CD4-positive, alpha-beta T cell (primary cell): ENCODE measurements around the gene WWOX. TPM values are rescaled to one million over a fixed set of nuclear protein-coding genes. Genes with fewer than 3 reads are reported as not detected.

ENCODE experiments used
- ATAC-seq: fragments of 200-7000 bp; cut with Tn5 transposase; one replicate; pipeline ENCODE4 v1.10.0; 2022; ENCODE audit warnings: mild to moderate bottlenecking; ENCODE audit not compliant: poor library complexity
- CTCF ChIA-PET: fragments of 350-600 bp; sonication (Branson Sonifier 250); formaldehyde crosslinking; loops from one replicate; lab custom pipeline; 2021; ENCODE audit warnings: antibody characterized with exemption, inconsistent platforms; lab: Charles Lee
- POLR2A ChIA-PET: fragments of 350-600 bp; sonication (Branson Sonifier 250); formaldehyde crosslinking; loops from one replicate; lab custom pipeline; 2021; ENCODE audit warnings: antibody characterized with exemption, inconsistent platforms; lab: Charles Lee
- DNase-seq, 14 experiments: peaks; one replicate each; pipeline ENCODE4 v3.0.0-alpha.2; 2013 to 2020; ENCODE audit warnings: mixed read lengths in 2 of 14
- H3K27ac ChIP-seq, 2 donors: one replicate each; pipeline versions ENCODE4 v1.5.1 to v1.7.0; 2013; ENCODE audit warnings: low read length in 2 of 2, low read depth in 1 of 2, mild to moderate bottlenecking in 1 of 2
- H3K27me3 ChIP-seq, 2 experiments: 1 replicate in 1 of 2; 2 replicates in 1 of 2; pipeline versions ENCODE4 v1.6.1 to v1.7.0; 2013; ENCODE audit warnings: low read length in 2 of 2, control low read depth in 1 of 2, mild to moderate bottlenecking in 1 of 2, moderate library complexity in 1 of 2; ENCODE audit not compliant: insufficient read depth in 2 of 2, control insufficient read depth in 1 of 2
- H3K36me3 ChIP-seq: one replicate; pipeline ENCODE4 v1.6.1; 2013; ENCODE audit warnings: low read length, control low read depth; ENCODE audit not compliant: insufficient read depth
- H3K4me1 ChIP-seq: one replicate; pipeline ENCODE4 v1.6.1; 2013; ENCODE audit warnings: low read length, control low read depth; ENCODE audit not compliant: insufficient read depth
- H3K4me3 ChIP-seq: one replicate; pipeline ENCODE4 v1.5.1; 2013; ENCODE audit warnings: mild to moderate bottlenecking, low read length, moderate library complexity
- H3K9me3 ChIP-seq, 2 experiments: 1 replicate in 1 of 2; 2 replicates in 1 of 2; pipeline versions ENCODE4 v1.6.1 to v1.7.0; 2013; ENCODE audit warnings: low read length in 2 of 2, mild to moderate bottlenecking in 2 of 2, control low read depth in 1 of 2, moderate library complexity in 1 of 2; ENCODE audit not compliant: control insufficient read depth in 1 of 2, insufficient read depth in 1 of 2
- H3K27ac Mint-ChIP-seq: one replicate; pipeline ENCODE4 v1.8.0; 2020; ENCODE audit warnings: mixed read lengths
- H3K27me3 Mint-ChIP-seq: one replicate; pipeline ENCODE4 v1.8.0; 2021; ENCODE audit warnings: mixed read lengths
- H3K36me3 Mint-ChIP-seq: one replicate; pipeline ENCODE4 v1.8.0; 2021; ENCODE audit warnings: low read depth, mixed read lengths
- H3K4me1 Mint-ChIP-seq: one replicate; pipeline ENCODE4 v1.8.0; 2021; ENCODE audit warnings: low read depth, mixed read lengths
- H3K4me3 Mint-ChIP-seq: one replicate; pipeline ENCODE4 v1.8.0; 2020; ENCODE audit warnings: mild to moderate bottlenecking, mixed read lengths
- H3K9me3 Mint-ChIP-seq: one replicate; pipeline ENCODE4 v1.8.0; 2020; ENCODE audit warnings: mixed read lengths
- CTCF ChIP-seq: fragments of 200-600 bp; IDR thresholded peaks from one replicate; pipeline ENCODE4 v1.8.0; 2022; ENCODE audit warnings: antibody characterized with exemption, mild to moderate bottlenecking
- intact Hi-C, 2 experiments: fragments of 100-400 bp; cut with DNase I in 1 of 2; cut with micrococcal nuclease in 1 of 2; formaldehyde crosslinking; loops; one replicate each; pipeline versions ENCODE4 v1.15.1 to v1.9.0; 2023 to 2025; cut with DNase I, micrococcal nuclease
- total RNA-seq, 174 experiments: library from RNA in 2 of 174; stranded (reverse) in 2 of 174; gene quantifications; one replicate each; pipeline ENCODE4 v1.2.3 and lab custom pipeline; 2021 to 2026

The WWOX gene
- total RNA-seq, 2 experiments from 2014 or later, result 19.3 to 21.7 TPM

- Histone ChIP-seq H3K27me3 (no peaks in the 10 kb centered on the region), H3K9me3 (no peaks in the 10 kb centered on the region), H3K36me3 (no peaks in the 10 kb centered on the region), H3K4me3 (no peak overlapping the region), H3K4me1 (no peaks in the 10 kb centered on the region), H3K27ac (no peak overlapping the region)
- POLR2A ChIA-PET, result no interaction called here
- Mint-ChIP-seq H3K36me3 (peaks cover 5% of the 10 kb centered on the region), H3K27me3 (no peaks in the 10 kb centered on the region), H3K9me3 (no peaks in the 10 kb centered on the region), H3K27ac (no peak overlapping the region), H3K4me1 (no peaks in the 10 kb centered on the region), H3K4me3 (no peak overlapping the region)
- no peak for ATAC-seq
- CTCF ChIA-PET, result no interaction called here
- DNase-seq, result no peak
- intact Hi-C loops, result no loop called here
- no peak for TF ChIP-seq CTCF
Measured at GRCh38 chr16:78277321-78278055, 178.0 kb downstream of the WWOX start.

DNA sequence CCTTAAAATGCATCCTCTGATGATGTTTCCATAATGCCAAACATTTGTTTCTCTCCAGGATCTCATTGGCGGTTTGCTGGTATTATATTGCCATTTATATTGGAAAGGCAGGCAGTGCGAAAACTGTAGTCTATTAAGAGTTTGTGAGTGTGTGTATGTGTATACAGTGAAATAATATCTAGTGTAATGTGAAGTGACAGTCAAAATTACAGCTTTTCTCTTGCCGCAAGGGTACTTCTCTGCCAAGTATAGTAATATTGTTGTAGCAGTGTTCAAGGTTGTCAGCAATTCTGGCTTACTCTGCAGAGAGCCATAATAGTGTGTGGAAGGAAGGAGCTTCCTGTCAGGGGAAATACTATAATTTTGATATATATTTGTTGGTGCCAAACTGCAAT lies 178.6 kb downstream of the WWOX start:
- Mint-ChIP-seq H3K36me3 (peaks cover 1% of the 10 kb centered on the region), H3K9me3 (no peaks in the 10 kb centered on the region), H3K4me1 (no peaks in the 10 kb centered on the region), H3K27me3 (no peaks in the 10 kb centered on the region), H3K27ac (no peak overlapping the region), H3K4me3 (no peak overlapping the region)
- H3K27me3 ChIP-seq, result no peaks in the 10 kb centered on the region
- ATAC-seq (no peak), DNase-seq (no peak)
- CTCF ChIA-PET, result no interaction called here
- H3K27ac ChIP-seq, result no peak overlapping the region
- no peaks in the 10 kb centered on the region for H3K36me3 ChIP-seq
- POLR2A ChIA-PET, result no interaction called here
- no peak for TF ChIP-seq CTCF
- H3K4me1 ChIP-seq, result no peaks in the 10 kb centered on the region
- intact Hi-C loops, result no loop called here
- no peak overlapping the region for H3K4me3 ChIP-seq
- no peaks in the 10 kb centered on the region for H3K9me3 ChIP-seq

- Histone ChIP-seq H3K36me3 (no peaks in the 10 kb centered on the region), H3K27ac (no peak overlapping the region), H3K9me3 (no peaks in the 10 kb centered on the region), H3K4me3 (no peak overlapping the region), H3K4me1 (no peaks in the 10 kb centered on the region), H3K27me3 (no peaks in the 10 kb centered on the region)
- H3K4me3 Mint-ChIP-seq, result no peak overlapping the region
- no peaks in the 10 kb centered on the region for H3K27me3 Mint-ChIP-seq
- ATAC-seq (no peak), DNase-seq (no peak)
- ChIA-PET CTCF (no interaction called here), POLR2A (no interaction called here)
- intact Hi-C loops, result no loop called here
- no peaks in the 10 kb centered on the region for H3K4me1 Mint-ChIP-seq
- no peak overlapping the region for H3K27ac Mint-ChIP-seq
- H3K9me3 Mint-ChIP-seq, result no peaks in the 10 kb centered on the region
- TF ChIP-seq CTCF, result no peak
- no peaks in the 10 kb centered on the region for H3K36me3 Mint-ChIP-seq
Measured at GRCh38 chr16:78281115-78281514, 181.7 kb downstream of the WWOX start.
